ENCODE results near the gene TNFRSF1A. TPM values are rescaled to one million over a fixed set of nuclear protein-coding genes. Genes with fewer than 3 reads are reported as not detected.
A peak's percentile ranks its signal among the peaks of the same experiment; 100 is the strongest.

The TNFRSF1A gene
- total and polyA plus RNA-seq, 7 donors: 38.8 to 224 (median 117) TPM

GRCh38 chr12:6374786-6375160, 32.9 kb upstream of the TNFRSF1A start:
- no peak for TF ChIP-seq CTCF (IDR thresholded peaks at IDR 0.05)
- Histone ChIP-seq H3K36me3 (ENCODE audit: insufficient read depth in 1 of 2, low read depth in 1 of 2) (no peaks in the 10 kb centered on the region), H3K4me3 (no peak overlapping the region), H3K4me1 (peaks cover 24% of the 10 kb centered on the region), H3K27me3 (ENCODE audit: insufficient read depth in 3 of 3, low read length in 2 of 3) (no peaks in the 10 kb centered on the region), H3K27ac (no peak overlapping the region), H3K9me3 (no peaks in the 10 kb centered on the region)
- 73 to 80% (median 78%) methylated on average over 7 of the region's 7 CpGs for WGBS, 3 donors
- DNase-seq (no peak), ATAC-seq (no peak)
- intact Hi-C loops (cut with DNase I): no loop called here

- Histone ChIP-seq H3K27ac (no peak overlapping the region), H3K4me1 (peaks cover 24% of the 10 kb centered on the region), H3K36me3 (ENCODE audit: insufficient read depth in 1 of 2, low read depth in 1 of 2) (no peaks in the 10 kb centered on the region), H3K9me3 (no peaks in the 10 kb centered on the region), H3K27me3 (ENCODE audit: insufficient read depth in 3 of 3, low read length in 2 of 3) (no peaks in the 10 kb centered on the region), H3K4me3 (no peak overlapping the region)
- intact Hi-C loops (cut with DNase I): no loop called here
- WGBS, 3 donors: 84 to 93% (median 90%) methylated on average over 23 to 24 of the region's 24 CpGs
- DNase-seq (no peak), ATAC-seq (no peak)
- no peak for TF ChIP-seq CTCF (IDR thresholded peaks at IDR 0.05)
Measured at GRCh38 chr12:6374028-6374785, 32.3 kb upstream of the TNFRSF1A start.

GRCh38 chr12:6373022-6373787, 31.3 kb upstream of the TNFRSF1A start:
- Histone ChIP-seq H3K36me3 (ENCODE audit: insufficient read depth in 1 of 2, low read depth in 1 of 2) (no peaks in the 10 kb centered on the region), H3K27ac (peak overlapping the region; percentile 53), H3K4me3 (no peak overlapping the region), H3K27me3 (ENCODE audit: insufficient read depth in 3 of 3, low read length in 2 of 3) (no peaks in the 10 kb centered on the region), H3K4me1 (peaks cover 28% of the 10 kb centered on the region), H3K9me3 (no peaks in the 10 kb centered on the region)
- ATAC-seq: no peak
- no peak for TF ChIP-seq CTCF (IDR thresholded peaks at IDR 0.05)
- DNase-seq: no peak
- WGBS, 3 donors: 78 to 85% (median 79%) methylated on average over 14 of the region's 14 CpGs
- intact Hi-C loops (cut with DNase I): no loop called here

GRCh38 chr12:6372403-6373003, 30.6 kb upstream of the TNFRSF1A start:
- Histone ChIP-seq H3K36me3 (ENCODE audit: insufficient read depth in 1 of 2, low read depth in 1 of 2) (no peaks in the 10 kb centered on the region), H3K27me3 (ENCODE audit: insufficient read depth in 3 of 3, low read length in 2 of 3) (no peaks in the 10 kb centered on the region), H3K4me1 (peaks cover 28% of the 10 kb centered on the region), H3K4me3 (no peak overlapping the region), H3K9me3 (no peaks in the 10 kb centered on the region), H3K27ac (peak overlapping the region; percentile 53)
- intact Hi-C loops (cut with DNase I): no loop called here
- ATAC-seq: no peak
- 60 to 66% (median 65%) methylated on average over 8 of the region's 8 CpGs for WGBS, 3 donors
- TF ChIP-seq CTCF (IDR thresholded peaks at IDR 0.05): no peak
- peak in 1 of 2 donors; percentile 47 for DNase-seq

All from psoas muscle (tissue), 8 donors.